DND-41 (cell line): ENCODE data around the gene LRIG3.

ENCODE experiments used
- ATAC-seq: fragments of 200-7000 bp; cut with Tn5 transposase; 3 replicates; pipeline ENCODE4 v1.9.1; 2021; ENCODE audit warnings: low read depth; ENCODE audit not compliant: insufficient read depth
- DNase-seq: peaks from one replicate; pipeline ENCODE4 v3.0.0-alpha.2; 2020
- H2AFZ ChIP-seq: 2 replicates; pipeline ENCODE4 v1.6.0; 2012; ENCODE audit warnings: low read depth, low read length
- H3K27ac ChIP-seq: 2 replicates; pipeline ENCODE4 v1.5.1; 2012; ENCODE audit warnings: low read length, inconsistent platforms
- H3K27me3 ChIP-seq: fragments of 200-600 bp; sonication (generic); 2 replicates; pipeline ENCODE4 v1.6.0; 2012; ENCODE audit warnings: low read length, mild to moderate bottlenecking, inconsistent platforms; ENCODE audit not compliant: insufficient read depth, poor library complexity
- H3K36me3 ChIP-seq: 2 replicates; pipeline ENCODE4 v1.5.1; 2012; ENCODE audit warnings: low read length, inconsistent platforms; ENCODE audit not compliant: insufficient read depth
- H3K4me1 ChIP-seq: 2 replicates; pipeline ENCODE4 v1.5.1; 2012; ENCODE audit warnings: mild to moderate bottlenecking, low read length; ENCODE audit not compliant: insufficient read depth
- H3K4me2 ChIP-seq: 2 replicates; pipeline ENCODE4 v1.6.0; 2012; ENCODE audit warnings: mild to moderate bottlenecking, moderate library complexity, low read length, inconsistent platforms; ENCODE audit not compliant: insufficient read depth
- H3K4me3 ChIP-seq, 2 experiments: fragments of 200-600 bp in 1 of 2; shearing (Covaris generic) in 1 of 2; 2 replicates each; pipeline ENCODE4 v1.5.1; 2012 to 2016; ENCODE audit warnings: inconsistent platforms in 2 of 2, low read length in 2 of 2, mild to moderate bottlenecking in 2 of 2, low read depth in 1 of 2, moderate library complexity in 1 of 2
- H3K79me2 ChIP-seq: 2 replicates; pipeline ENCODE4 v1.6.0; 2012; ENCODE audit warnings: low read length, inconsistent platforms; ENCODE audit not compliant: insufficient read depth
- H3K9ac ChIP-seq: 2 replicates; pipeline ENCODE4 v1.6.0; 2012; ENCODE audit warnings: low read depth, mild to moderate bottlenecking, inconsistent platforms, low read length, moderate library complexity
- H3K9me3 ChIP-seq: 2 replicates; pipeline ENCODE4 v1.5.1; 2012; ENCODE audit warnings: low read length, moderate library complexity, mild to moderate bottlenecking, inconsistent platforms; ENCODE audit not compliant: insufficient read depth, severe bottlenecking
- H4K20me1 ChIP-seq: 2 replicates; pipeline ENCODE4 v1.6.0; 2012; ENCODE audit warnings: low read length; ENCODE audit not compliant: insufficient read depth
- CTCF ChIP-seq: IDR thresholded peaks from 2 replicates; pipeline ENCODE4 v1.5.1; 2012; ENCODE audit warnings: borderline replicate concordance, low read length, moderate library complexity, mild to moderate bottlenecking; ENCODE audit not compliant: poor library complexity, severe bottlenecking; ENCODE audit errors: extremely low read depth
- EZH2 ChIP-seq: IDR thresholded peaks from 3 replicates; pipeline ENCODE4 v1.6.1; 2012; ENCODE audit warnings: borderline replicate concordance, low read depth, mild to moderate bottlenecking, moderate library complexity, low read length, inconsistent platforms; ENCODE audit not compliant: severe bottlenecking

Gene LRIG3

GRCh38 chr12:58886474-58886873, 33.8 kb downstream of the LRIG3 start:
- H3K4me1 ChIP-seq = no peaks in the 10 kb centered on the region
- no peaks in the 10 kb centered on the region for H4K20me1 ChIP-seq
- H3K36me3 ChIP-seq = no peaks in the 10 kb centered on the region
- H3K27ac ChIP-seq = no peak overlapping the region
- no peak overlapping the region for H3K9ac ChIP-seq
- H3K9me3 ChIP-seq = no peaks in the 10 kb centered on the region
- no peaks in the 10 kb centered on the region for H3K27me3 ChIP-seq
- no peak overlapping the region for H3K4me2 ChIP-seq
- H2AFZ ChIP-seq = no peak overlapping the region
- DNase-seq (no peak), ATAC-seq (no peak)
- H3K4me3 ChIP-seq = no peak overlapping the region
- TF ChIP-seq CTCF = no peak
- no peak for TF ChIP-seq EZH2
- H3K79me2 ChIP-seq = no peaks in the 10 kb centered on the region

GRCh38 chr12:58884916-58885315, 35.4 kb downstream of the LRIG3 start:
- ATAC-seq = no peak

DNA sequence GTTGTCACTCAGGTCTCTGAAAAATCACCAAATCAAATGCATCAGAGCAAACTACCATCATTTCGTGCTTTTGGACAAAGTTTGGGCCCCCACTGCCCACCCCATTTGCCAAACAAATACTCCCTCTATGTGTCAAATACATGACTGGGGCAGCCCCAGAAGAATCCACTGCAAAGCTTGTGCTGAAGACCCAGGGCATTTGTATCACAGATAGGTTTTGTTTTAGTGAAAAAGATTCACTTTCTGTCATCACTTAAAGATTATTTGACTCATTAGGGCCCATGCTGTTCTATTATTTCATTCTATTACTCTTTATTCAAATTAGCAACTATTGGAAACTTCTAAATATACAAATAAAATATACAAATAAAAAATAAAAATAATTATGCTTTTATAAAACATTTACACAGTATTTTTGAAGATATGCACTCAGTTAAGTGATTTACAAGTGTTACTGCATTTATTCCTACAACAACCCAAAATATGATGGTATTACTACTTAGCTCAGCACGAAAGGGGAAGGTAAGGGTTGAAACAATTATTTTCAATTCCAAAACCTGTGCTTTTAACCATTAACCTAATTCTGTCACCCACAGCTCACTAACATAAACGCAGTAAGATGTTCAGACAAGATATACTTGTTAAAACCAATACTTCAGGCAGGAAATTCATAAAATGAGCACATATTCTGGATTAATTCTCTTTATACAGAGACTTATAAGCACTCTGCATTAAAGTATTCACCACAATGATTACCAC, 36.5 kb downstream of the LRIG3 start:
- no peak for TF ChIP-seq EZH2
- TF ChIP-seq CTCF = no peak
- DNase-seq (no peak), ATAC-seq (no peak)
- no peaks in the 10 kb centered on the region for H3K79me2 ChIP-seq
- H3K27ac ChIP-seq = no peak overlapping the region
- no peaks in the 10 kb centered on the region for H4K20me1 ChIP-seq
- no peak overlapping the region for H3K4me3 ChIP-seq
- no peaks in the 10 kb centered on the region for H3K27me3 ChIP-seq
- no peaks in the 10 kb centered on the region for H3K36me3 ChIP-seq
- no peaks in the 10 kb centered on the region for H3K4me1 ChIP-seq
- no peak overlapping the region for H2AFZ ChIP-seq
- H3K4me2 ChIP-seq = no peak overlapping the region
- no peaks in the 10 kb centered on the region for H3K9me3 ChIP-seq
- no peak overlapping the region for H3K9ac ChIP-seq

More at GRCh38 chr12:58884916-58885315, 35.4 kb downstream of the LRIG3 start:
- Histone ChIP-seq H3K79me2 (no peaks in the 10 kb centered on the region), H3K27me3 (no peaks in the 10 kb centered on the region), H3K4me2 (no peak overlapping the region), H2AFZ (no peak overlapping the region), H3K4me3 (no peak overlapping the region), H3K9ac (no peak overlapping the region), H3K36me3 (no peaks in the 10 kb centered on the region), H3K9me3 (no peaks in the 10 kb centered on the region), H4K20me1 (no peaks in the 10 kb centered on the region), H3K4me1 (no peaks in the 10 kb centered on the region), H3K27ac (no peak overlapping the region)
- TF ChIP-seq CTCF (no peak), EZH2 (no peak)
- DNase-seq = no peak
